Neural progenitor cell (in vitro differentiated cells): ENCODE measurements around the gene RAB1B. TPM values are rescaled to one million over a fixed set of nuclear protein-coding genes. Genes with fewer than 3 reads are reported as not detected.
"Not testable (repeated sequence)": the region's sequence is repeated elsewhere in the genome, so short reads cannot be mapped to it uniquely, and the experiment has no call there.

Experiments used
- DNase-seq: peaks from one replicate; pipeline ENCODE4 v3.0.0-alpha.2; 2016; ENCODE audit warnings: low spot score
- H2AFZ ChIP-seq: fragments of 200-600 bp; sonication (generic); replicated peaks from 2 replicates; pipeline ENCODE4 v1.6.1; 2016; ENCODE audit warnings: antibody characterized with exemption
- H3F3A ChIP-seq: fragments of 200-600 bp; sonication (generic); 2 replicates; pipeline ENCODE4 v1.6.1; 2016; ENCODE audit warnings: antibody characterized with exemption, low read depth
- H3K27ac ChIP-seq: fragments of 200-600 bp; sonication (generic); 2 replicates; pipeline ENCODE4 v1.5.1; 2016; ENCODE audit warnings: mild to moderate bottlenecking
- H3K27me3 ChIP-seq: fragments of 200-600 bp; sonication (generic); 2 replicates; pipeline ENCODE4 v1.6.1; 2016; ENCODE audit warnings: mild to moderate bottlenecking, moderate library complexity
- H3K36me3 ChIP-seq: fragments of 200-600 bp; sonication (generic); 2 replicates; pipeline ENCODE4 v1.5.1; 2016
- H3K4me1 ChIP-seq: fragments of 200-600 bp; sonication (generic); 2 replicates; pipeline ENCODE4 v1.6.1; 2016; ENCODE audit warnings: mixed run types
- H3K4me2 ChIP-seq: fragments of 200-600 bp; sonication (generic); 2 replicates; pipeline ENCODE4 v1.6.1; 2016
- H3K4me3 ChIP-seq: fragments of 200-600 bp; sonication (generic); 2 replicates; pipeline ENCODE4 v1.5.1; 2016
- H3K79me2 ChIP-seq: fragments of 200-600 bp; sonication (generic); 2 replicates; pipeline ENCODE4 v1.6.1; 2016; ENCODE audit warnings: low read depth
- H3K9ac ChIP-seq: fragments of 200-600 bp; sonication (generic); 2 replicates; pipeline ENCODE4 v1.6.1; 2016
- H3K9me3 ChIP-seq: fragments of 200-600 bp; sonication (generic); 2 replicates; pipeline ENCODE4 v1.5.1; 2016; ENCODE audit warnings: low read depth
- H4K20me1 ChIP-seq: fragments of 200-600 bp; sonication (generic); 2 replicates; pipeline ENCODE4 v1.6.1; 2016; ENCODE audit warnings: low read depth
- H3K27ac Mint-ChIP-seq: 3 replicates; pipeline ENCODE4 v1.8.0; 2021; ENCODE audit warnings: mixed read lengths
- H3K27me3 Mint-ChIP-seq: 2 replicates; pipeline ENCODE4 v1.8.0; 2022; ENCODE audit warnings: low read depth, mild to moderate bottlenecking, inconsistent platforms, moderate library complexity, mixed read lengths; ENCODE audit not compliant: insufficient read depth
- H3K36me3 Mint-ChIP-seq: 3 replicates; pipeline ENCODE4 v1.8.0; 2021; ENCODE audit warnings: mixed read lengths
- H3K4me1 Mint-ChIP-seq: 3 replicates; pipeline ENCODE4 v1.8.0; 2021; ENCODE audit warnings: mixed read lengths
- H3K4me3 Mint-ChIP-seq: 3 replicates; pipeline ENCODE4 v1.8.0; 2021; ENCODE audit warnings: mild to moderate bottlenecking, moderate library complexity, mixed read lengths
- H3K9me3 Mint-ChIP-seq: 3 replicates; pipeline ENCODE4 v1.8.0; 2020; ENCODE audit warnings: mixed read lengths
- CTCF ChIP-seq: fragments of 200-600 bp; sonication (generic); IDR thresholded peaks from 2 replicates; pipeline ENCODE4 v1.5.1; 2017; ENCODE audit warnings: antibody characterized with exemption, mild to moderate bottlenecking
- EZH2 ChIP-seq: fragments of 200-600 bp; sonication (generic); IDR thresholded peaks from 2 replicates; pipeline ENCODE4 v1.6.1; 2017; ENCODE audit warnings: antibody characterized with exemption, mild to moderate bottlenecking, moderate library complexity
- EZH2phosphoT487 ChIP-seq: fragments of 200-600 bp; sonication (generic); IDR thresholded peaks from 2 replicates; pipeline ENCODE4 v1.6.1; 2017; ENCODE audit warnings: antibody characterized with exemption
- total RNA-seq: library from RNA; depleted of rRNA; stranded (reverse); fragments of >200 nt; gene quantifications from 2 replicates; pipeline ENCODE4 v1.2.3, GENCODE V29; 2015; ENCODE audit warnings: low replicate concordance

The RAB1B gene
- total RNA-seq, 1 donor from 2014 or later, result 54.0 TPM

GRCh38 chr11:66317723-66318599 is 49.5 kb downstream of the RAB1B start:
- peaks cover 14% of the 10 kb centered on the region for H3F3A ChIP-seq
- no peaks in the 10 kb centered on the region for H4K20me1 ChIP-seq
- no peak overlapping the region for H3K27ac ChIP-seq
- peaks cover 47% of the 10 kb centered on the region for H3K4me1 Mint-ChIP-seq
- peaks cover 12% of the 10 kb centered on the region for H3K9me3 Mint-ChIP-seq
- H3K4me3 ChIP-seq, result no peak overlapping the region
- peaks cover 28% of the 10 kb centered on the region for H3K4me1 ChIP-seq
- no peak overlapping the region for H3K4me2 ChIP-seq
- H3K4me3 Mint-ChIP-seq, result peak overlapping the region; percentile 76
- H3K9me3 ChIP-seq, result no peaks in the 10 kb centered on the region
- H3K27ac Mint-ChIP-seq, result peak overlapping the region; percentile 97
- H3K36me3 ChIP-seq, result no peaks in the 10 kb centered on the region
- peak; percentile 51 for DNase-seq
- H2AFZ ChIP-seq, result peak overlapping the region; percentile 45
- no peaks in the 10 kb centered on the region for H3K79me2 ChIP-seq
- H3K9ac ChIP-seq, result no peak overlapping the region
- H3K36me3 Mint-ChIP-seq, result no peaks in the 10 kb centered on the region
- TF ChIP-seq CTCF (no peak), EZH2phosphoT487 (no peak), EZH2 (no peak)
- peaks cover 17% of the 10 kb centered on the region for H3K27me3 Mint-ChIP-seq
- H3K27me3 ChIP-seq, result peaks cover 9% of the 10 kb centered on the region

GRCh38 chr11:66318600-66318970 is 50.1 kb downstream of the RAB1B start:
- DNase-seq, result no peak
- H3K9ac ChIP-seq, result no peak overlapping the region
- peaks cover 8% of the 10 kb centered on the region for H3F3A ChIP-seq
- Mint-ChIP-seq H3K4me1 (peaks cover 52% of the 10 kb centered on the region), H3K27me3 (peaks cover 22% of the 10 kb centered on the region), H3K27ac (peak overlapping the region; percentile 72), H3K36me3 (no peaks in the 10 kb centered on the region), H3K4me3 (peak overlapping the region; percentile 47), H3K9me3 (peaks cover 12% of the 10 kb centered on the region)
- no peaks in the 10 kb centered on the region for H3K79me2 ChIP-seq
- no peaks in the 10 kb centered on the region for H4K20me1 ChIP-seq
- H2AFZ ChIP-seq, result no peak overlapping the region
- H3K4me2 ChIP-seq, result no peak overlapping the region
- H3K9me3 ChIP-seq, result no peaks in the 10 kb centered on the region
- H3K27me3 ChIP-seq, result peaks cover 9% of the 10 kb centered on the region
- no peak overlapping the region for H3K4me3 ChIP-seq
- TF ChIP-seq CTCF, result no peak
- TF ChIP-seq EZH2phosphoT487, result no peak
- no peak for TF ChIP-seq EZH2
- H3K36me3 ChIP-seq, result no peaks in the 10 kb centered on the region
- no peak overlapping the region for H3K27ac ChIP-seq
- peaks cover 25% of the 10 kb centered on the region for H3K4me1 ChIP-seq

- not testable (repeated sequence) for H3F3A ChIP-seq, H3K9ac ChIP-seq, H3K79me2 ChIP-seq, H3K9me3 ChIP-seq, H3K27ac Mint-ChIP-seq, H3K4me2 ChIP-seq, H3K27me3 ChIP-seq, H3K4me3 Mint-ChIP-seq, H4K20me1 ChIP-seq, H3K36me3 Mint-ChIP-seq, H2AFZ ChIP-seq, H3K4me3 ChIP-seq, H3K27ac ChIP-seq, DNase-seq, H3K36me3 ChIP-seq
- Mint-ChIP-seq H3K27me3 (peaks cover 22% of the 10 kb centered on the region), H3K9me3 (peaks cover 12% of the 10 kb centered on the region), H3K4me1 (peaks cover 52% of the 10 kb centered on the region)
- peaks cover 27% of the 10 kb centered on the region for H3K4me1 ChIP-seq
Measured at GRCh38 chr11:66320289-66320688, 51.9 kb downstream of the RAB1B start.

- H3K9me3 Mint-ChIP-seq, result peaks cover 12% of the 10 kb centered on the region
- H3K36me3 Mint-ChIP-seq, DNase-seq, H3K4me3 Mint-ChIP-seq, H3K9me3 ChIP-seq, H3K36me3 ChIP-seq, H2AFZ ChIP-seq, H3K4me3 ChIP-seq, H3F3A ChIP-seq, H3K79me2 ChIP-seq, H3K4me2 ChIP-seq, H3K9ac ChIP-seq, H4K20me1 ChIP-seq, H3K27ac ChIP-seq, H3K27ac Mint-ChIP-seq, H3K27me3 ChIP-seq: not testable (repeated sequence)
- H3K4me1 ChIP-seq, result peaks cover 27% of the 10 kb centered on the region
- H3K27me3 Mint-ChIP-seq, result peaks cover 21% of the 10 kb centered on the region
- H3K4me1 Mint-ChIP-seq, result peaks cover 52% of the 10 kb centered on the region
Measured at GRCh38 chr11:66320748-66321147, 52.3 kb downstream of the RAB1B start.
